Measurements from ENCODE around the gene ARHGAP12.

Gene ARHGAP12

DNA sequence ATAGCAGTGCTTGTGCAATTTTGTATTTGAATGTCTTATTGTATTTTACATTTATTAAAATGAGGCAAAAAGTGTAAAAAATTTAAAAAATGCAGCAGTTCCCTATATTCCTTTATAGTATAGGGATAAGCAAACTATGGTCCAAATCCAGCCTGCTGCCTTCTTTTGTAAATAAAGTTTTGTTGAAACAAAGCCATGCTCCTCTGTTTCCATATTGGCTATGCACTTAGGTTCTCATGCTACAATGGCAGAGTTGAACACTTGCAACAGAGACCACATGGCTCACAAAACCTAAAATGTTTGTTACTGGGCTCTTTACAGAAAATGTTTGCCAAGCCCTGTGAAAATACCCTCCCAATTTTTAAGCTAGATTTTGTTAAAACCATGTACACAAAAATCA, 50.1 kb downstream of the ARHGAP12 start:
- no peak for DNase-seq (ENCODE audit: low spot score)

DNA sequence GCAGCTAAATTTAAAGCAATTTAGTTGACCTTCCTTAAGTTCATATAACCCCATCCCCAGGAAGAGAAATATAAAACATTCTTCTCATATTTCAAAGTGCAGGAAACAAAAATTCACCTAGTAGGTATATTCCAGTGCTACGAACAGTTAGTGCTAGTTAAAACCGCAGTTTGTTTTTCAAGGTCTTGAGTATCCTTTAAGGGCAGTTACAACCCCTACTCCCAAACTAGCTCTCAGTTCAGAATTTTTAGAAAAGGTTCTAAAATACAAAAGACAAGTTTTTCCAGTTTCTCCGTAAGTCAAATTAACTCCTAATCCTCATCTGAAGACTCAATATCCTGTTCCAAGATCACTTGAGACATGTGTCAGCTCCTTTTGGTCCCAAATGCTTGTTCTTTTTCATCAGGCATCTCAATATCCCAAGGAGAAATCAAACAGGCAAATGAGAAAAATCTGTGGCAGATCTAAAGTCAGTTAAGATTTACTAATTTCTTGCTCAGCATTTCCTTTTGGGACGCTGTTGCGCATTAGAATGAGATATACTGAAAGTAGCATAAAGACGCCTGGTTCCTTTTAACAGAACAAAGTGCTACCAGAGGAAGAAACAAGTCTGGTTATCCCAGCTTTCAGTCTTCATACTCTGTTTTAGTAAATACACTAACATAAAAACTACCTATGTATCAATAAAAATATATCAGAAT, 51.8 kb downstream of the ARHGAP12 start:
- DNase-seq (ENCODE audit: low spot score), result peak; percentile 66

DNA sequence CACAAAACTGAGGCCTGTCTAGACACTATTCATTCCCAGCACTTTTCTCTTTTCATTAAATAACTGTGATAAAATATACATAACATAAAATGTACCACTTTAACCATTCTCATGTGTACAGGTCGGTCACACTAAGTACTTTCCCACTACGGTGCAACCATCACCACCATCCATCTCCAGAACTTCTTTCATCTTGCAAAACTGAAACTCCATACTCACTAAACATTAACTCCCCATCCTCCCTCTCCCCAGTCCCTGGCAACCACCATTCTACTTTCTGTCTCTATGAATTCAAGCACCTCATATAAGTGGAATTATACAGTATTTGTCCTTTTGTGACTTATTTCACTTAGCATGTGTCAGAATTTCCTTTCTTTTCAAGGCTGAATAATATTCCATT, 53.0 kb downstream of the ARHGAP12 start:
- DNase-seq (ENCODE audit: low spot score), result peak; percentile 9

DNA sequence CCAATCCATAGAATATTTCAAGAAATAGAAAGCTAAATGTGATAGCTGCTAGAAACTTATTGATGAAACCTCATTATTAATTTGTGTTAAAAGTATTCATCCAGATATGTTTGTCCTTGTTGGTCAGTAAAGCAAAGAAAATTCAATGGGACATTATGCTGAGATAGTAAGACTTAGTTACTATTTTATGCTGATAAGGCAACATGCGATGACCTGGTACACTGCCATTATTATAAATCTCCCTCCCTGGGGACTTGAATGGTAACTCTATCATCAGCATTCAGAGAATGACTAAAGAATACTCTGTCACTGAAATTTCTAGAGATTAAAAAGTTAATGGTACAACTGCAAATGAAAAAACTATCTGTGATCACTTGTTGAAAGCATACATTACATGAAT, 54.9 kb downstream of the ARHGAP12 start:
- DNase-seq (ENCODE audit: low spot score), result no peak

DNA sequence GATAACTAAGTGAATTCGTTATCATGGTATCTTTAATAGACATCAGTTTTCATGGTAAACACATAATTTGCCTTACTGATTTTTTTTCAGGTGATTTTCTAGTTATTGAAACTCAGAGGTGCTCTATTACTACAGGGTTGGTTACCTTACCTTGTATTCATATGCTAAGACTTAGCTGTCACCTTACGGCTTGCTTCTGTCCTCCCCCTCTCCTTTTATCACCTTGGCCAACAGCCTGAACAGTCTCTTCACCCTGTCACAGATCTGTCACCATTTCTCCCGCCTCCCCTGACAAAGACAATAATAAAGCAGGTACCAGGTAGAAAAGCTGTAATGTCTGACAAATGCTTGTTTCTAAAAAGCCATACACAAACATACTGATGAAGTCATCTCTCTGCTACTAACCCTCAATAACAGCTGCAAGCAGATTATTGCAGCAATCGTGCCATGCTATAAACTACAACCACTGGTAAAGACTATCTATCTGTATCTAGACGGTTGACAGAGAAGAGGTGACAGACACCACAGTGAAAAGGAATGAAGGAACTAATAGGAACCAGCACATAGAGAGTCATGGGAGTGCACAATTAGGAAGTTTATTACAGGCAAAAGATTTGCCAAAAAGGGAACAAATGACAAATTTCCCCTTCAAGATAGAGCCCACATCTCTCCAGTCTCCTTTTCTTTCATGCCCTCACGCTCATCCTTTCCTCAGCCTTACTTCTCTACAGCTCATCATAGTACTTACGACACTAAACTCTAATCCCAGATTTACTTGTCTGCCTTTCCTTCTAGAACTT, 57.2 kb downstream of the ARHGAP12 start:
- DNase-seq (ENCODE audit: low spot score), result no peak

DNA sequence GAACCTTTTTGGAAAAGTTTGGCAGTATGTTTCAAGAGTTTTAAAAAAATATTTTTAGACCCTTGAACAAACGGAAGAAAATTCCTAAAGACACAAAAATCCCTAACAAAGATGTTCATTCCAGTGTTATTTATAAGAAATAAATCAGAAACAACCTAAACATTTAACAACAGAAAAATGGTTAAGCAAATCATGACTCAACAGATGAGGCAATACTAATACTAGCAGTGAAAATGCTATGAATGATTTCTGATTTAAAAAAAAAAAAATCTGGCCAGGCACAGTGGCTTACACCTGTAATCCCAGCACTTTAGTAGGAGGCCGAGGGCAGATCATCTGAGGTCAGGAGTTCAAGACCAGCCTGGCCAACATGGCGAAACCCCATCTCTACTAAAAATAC, 61.0 kb downstream of the ARHGAP12 start:
- no peak for DNase-seq (ENCODE audit: low spot score)

DNA sequence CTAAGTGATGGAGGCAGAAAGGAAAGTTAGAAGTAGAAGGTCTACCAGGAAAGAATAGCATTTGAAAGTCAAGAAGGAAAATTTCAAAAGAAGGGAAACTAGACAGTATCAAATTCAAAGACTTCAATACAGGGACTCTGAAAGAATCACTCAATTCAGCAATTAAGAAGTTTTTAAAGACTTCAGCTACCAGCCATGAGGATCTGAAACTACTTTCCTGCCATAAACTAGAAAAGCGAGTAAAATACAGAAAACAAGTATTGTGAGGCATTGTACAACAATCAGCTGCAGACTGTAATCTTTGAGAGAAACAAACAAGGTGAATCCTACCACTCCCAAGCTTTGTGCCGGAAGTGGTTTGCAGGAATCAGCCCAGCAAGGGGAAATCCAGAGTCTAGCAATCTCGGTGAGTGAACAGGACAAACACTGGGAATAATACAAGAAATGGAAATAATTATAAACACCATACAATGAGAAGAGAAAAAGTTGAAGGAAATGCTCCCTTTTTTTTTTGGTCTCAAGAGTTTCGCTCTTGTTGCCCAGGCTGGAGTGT, 62.4 kb downstream of the ARHGAP12 start:
- DNase-seq (ENCODE audit: low spot score), result no peak

DNA sequence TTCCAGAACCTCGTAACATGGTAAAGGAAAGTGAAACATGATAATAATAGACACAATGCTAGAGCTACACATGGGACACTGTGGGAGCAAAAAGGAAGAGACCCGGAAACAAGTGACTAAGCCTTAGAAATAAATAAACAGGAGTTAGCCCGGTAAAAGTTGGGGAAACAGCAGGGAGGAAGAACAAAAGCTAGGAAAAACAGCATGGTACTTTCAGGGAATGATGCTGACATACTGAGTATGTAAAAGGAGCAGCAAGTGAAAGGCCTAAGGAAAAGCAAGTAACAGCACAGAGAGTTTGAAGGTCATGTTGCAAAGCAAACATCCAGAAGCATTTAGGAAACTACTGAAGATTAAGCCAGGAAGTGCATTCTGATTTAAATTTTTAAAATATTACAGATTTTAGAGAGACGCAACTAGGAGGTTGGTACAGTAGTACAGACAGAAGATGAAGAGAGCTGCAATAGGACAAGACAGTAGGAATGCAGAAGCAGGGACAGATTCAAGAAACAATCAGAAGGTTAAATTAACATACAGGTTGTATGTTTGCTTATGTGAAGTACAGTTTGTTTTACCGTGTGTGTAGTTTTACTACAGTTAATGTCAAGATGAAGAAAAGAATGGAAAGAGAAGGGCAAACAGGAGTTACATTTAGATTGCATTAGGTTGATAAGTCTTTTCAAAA, 63.7 kb downstream of the ARHGAP12 start:
- no peak for DNase-seq (ENCODE audit: low spot score)

DNA sequence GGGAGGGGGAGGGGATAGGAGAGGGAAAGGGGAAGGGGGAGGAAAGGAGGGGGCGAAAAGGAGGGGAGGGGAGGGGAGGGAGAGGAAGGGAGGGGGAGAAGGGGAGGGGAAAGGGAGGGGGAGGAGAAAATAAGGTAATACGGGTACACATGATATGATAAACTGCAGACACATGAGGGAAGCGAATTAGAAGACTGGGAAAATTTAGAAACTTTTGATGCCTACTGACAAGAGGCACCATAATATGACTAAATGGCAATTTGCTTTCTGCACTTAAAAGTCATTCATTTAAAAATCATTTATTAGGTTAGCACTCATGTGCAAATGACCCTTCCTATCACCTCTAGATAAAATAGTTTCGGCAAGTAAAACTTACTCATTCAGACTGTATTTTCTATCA, 73.6 kb downstream of the ARHGAP12 start:
- DNase-seq (ENCODE audit: low spot score), result no peak

DNA sequence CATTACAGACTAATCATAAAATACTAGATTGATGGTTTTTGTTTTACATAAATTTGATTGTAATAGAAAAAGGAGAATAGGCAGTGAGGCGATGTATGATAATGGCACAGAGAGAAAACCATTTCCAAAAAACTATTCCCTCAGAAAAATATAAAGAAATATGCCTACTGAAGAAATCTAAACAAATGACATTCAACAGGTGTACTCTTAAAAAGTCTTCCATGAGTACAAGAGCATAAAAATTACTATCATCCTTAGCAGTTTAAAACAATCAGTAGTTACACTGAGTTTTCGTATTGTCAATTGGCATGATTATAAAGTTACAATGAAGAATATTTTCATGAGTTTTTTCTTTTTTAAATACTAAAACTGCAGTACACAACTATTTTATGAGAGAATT, 75.0 kb downstream of the ARHGAP12 start:
- no peak for DNase-seq (ENCODE audit: low spot score)

DNA sequence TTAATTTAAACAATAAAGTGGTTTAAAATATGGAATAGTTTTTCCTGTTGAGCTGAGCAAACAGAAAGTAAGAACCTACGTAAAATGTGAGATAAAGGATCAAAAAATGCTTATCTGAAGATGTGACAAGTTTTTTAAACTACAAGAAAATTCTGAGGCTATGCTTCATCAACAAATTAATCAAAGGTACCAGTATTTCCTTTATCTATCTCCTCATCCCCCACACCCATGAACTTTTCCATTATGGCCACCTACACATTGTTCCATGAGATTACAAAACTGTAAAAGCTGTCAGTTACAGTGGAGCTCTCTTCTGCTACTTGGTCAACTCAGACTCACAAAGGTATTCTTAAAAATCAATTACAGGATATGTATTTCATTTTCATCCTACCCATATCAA, 77.4 kb downstream of the ARHGAP12 start:
- no peak for DNase-seq (ENCODE audit: low spot score)

DNA sequence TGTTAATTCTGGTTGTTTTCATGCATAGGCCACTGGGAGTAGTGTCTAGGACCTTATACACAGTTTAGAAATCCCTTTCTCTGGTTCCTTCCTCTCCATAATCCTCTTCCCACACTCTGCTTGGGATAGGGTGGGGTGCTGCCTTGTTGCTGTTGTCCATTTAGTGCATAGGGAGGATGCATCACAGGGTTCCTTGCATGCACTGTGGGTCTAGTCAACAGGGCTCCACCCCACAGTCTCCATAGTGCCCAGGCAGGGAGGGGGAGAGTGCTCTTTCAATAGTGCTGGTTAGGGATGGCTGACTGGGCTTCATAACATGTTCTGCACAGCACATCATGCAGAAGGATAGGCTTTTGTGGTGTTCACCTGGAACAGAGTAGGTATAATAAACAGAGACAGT, 81.1 kb downstream of the ARHGAP12 start:
- DNase-seq (ENCODE audit: low spot score), result no peak

DNA sequence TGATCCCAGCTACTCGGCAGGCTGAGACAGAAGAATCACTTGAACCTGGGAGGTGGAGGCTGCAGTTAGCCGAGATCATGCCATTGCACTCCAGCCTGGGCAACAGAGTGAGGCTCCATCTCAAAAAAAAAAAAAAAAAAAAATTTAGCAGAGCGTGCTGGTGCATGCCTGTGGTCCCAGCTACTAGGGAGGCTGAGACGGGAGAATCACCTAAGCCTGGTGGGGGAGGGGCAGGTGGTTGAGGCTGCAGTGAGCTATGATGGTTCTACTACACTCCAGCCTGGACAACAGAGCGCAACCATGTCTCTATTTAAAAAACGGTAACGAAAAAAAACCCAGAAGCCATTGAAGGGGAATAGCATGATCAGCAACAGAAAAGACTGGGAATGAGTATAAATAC, 89.9 kb downstream of the ARHGAP12 start:
- DNase-seq (ENCODE audit: low spot score), result no peak

DNA sequence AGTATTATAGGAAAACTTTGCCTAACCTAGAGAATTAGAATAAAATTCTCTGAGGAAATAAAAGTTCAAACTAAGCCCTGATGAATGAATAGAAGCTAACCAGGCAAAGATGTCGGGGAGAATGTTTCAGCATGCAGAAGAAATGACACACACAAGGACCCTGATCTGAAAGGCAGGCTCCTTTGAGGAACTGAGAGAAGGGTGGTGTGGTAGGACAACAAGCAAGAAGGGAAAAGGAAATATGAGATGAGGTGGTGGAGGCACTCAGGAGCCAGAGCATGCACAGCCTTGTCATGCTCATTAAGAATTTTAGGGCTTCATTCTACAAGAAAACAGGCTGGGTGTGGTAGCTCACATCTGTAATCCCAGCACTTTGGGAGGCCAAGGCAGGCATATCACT, 90.6 kb downstream of the ARHGAP12 start:
- no peak for DNase-seq (ENCODE audit: low spot score)

DNA sequence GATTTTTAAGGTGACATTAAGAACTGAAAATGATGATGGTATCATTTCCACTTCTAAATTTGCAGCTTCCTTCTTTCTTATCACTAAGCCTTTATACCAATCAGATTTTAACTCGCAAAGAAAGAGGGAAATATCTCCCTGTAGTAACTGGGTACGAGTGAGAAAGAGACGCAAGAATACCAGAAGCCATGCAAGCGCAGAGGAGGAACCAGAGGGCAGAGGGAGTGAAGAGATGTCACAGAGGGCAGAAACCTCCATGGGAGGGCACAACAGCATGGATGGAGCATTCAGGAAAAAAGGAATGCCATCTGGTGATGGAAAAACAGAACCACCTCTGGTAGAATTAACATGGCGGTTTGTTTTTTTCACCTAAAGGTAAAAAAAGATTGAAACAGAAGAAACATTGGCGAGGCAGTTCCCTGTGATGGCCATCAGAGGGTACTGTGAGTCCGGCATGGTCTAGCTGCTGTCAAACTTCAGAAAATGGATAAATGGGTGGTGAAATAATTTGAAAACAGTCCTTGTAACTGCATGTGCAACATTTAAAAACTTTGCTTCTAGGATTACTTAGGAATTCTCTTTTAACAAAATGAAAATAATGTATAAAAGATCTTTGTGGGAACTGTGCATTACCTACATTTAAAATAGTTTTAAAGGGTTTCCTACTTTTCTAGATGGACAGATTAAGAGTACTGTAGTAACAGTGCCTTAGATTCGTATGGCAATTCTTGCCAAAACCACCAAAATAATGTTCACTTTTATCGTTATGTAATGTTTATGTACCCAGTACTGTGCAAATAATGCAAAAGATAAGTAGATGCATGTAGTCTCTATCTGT, 91.8 kb downstream of the ARHGAP12 start:
- DNase-seq (ENCODE audit: low spot score), result peak; percentile 18

DNA sequence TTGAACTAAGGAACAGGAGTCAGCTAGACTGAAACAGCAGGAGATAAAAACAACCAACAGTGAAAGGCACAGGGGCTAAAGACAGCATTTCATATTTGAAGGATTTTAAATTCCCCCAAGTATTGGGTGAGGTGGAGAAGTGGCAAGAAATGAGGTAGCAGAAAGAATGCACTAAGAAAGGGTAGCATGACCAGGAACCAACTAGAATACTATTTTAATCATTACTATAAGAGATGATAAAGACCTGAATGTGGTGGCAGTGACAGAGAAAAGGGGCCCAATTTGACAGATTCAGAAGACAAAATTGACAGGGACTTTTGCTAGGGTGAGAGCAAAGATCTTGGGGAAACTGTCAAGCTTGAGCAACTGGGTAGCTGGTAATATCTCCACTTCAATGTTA, 94.9 kb downstream of the ARHGAP12 start:
- DNase-seq (ENCODE audit: low spot score), result no peak

DNA sequence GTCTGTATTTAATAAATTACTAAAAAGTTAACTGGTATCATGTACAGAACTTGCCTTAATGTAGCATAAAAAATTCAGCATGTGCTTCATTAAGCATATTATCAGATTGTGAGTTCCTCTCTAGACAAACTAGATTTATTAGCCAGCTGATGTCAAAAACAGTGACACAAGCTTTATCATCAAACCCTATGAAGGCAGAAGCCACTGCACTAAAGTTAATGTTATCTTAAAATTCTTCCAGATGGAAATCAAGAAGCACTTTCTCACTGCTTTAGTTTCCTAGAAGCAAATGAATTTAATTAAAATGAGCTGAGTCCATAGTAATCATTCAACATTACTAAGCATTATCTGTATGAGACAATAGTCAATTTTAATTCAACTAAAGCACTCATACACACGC, 96.4 kb downstream of the ARHGAP12 start:
- no peak for DNase-seq (ENCODE audit: low spot score)

DNA sequence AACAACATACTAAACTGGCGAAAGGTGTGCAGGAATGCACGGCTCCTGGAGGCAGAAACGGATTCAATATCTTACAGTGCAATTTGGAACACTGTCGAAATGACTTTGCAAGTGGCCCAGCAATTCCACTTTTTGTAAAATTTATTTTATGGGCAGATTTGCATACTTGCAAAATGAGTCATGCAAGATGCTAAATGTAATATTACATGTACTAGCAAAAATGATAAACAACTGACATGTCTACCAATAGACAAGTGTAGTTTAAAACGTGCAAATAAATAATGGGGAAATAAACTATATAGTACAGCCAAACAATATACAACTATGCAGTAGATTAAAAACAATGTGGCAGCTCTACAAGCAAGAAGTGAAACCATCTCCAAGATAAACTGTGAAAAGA, 97.7 kb downstream of the ARHGAP12 start:
- DNase-seq (ENCODE audit: low spot score), result no peak

DNA sequence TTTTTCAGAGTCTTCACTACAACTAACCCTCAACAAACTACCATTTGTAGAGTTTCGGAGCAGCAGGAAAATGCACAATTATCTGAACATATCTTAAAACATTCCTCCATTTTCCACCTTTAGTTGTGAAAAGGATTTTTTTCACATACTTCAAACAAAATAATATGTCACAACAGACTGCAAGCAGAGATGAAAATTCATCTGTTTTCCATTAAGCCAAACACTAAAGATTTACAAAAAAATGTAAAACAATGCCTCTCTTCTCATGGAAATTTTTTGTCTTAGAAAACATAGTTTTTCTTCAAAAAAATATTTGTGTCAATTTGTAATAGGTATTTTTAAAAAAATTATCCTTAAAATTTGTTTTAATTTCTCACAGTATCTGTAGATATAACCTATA, 98.9 kb downstream of the ARHGAP12 start:
- DNase-seq (ENCODE audit: low spot score), result no peak

DNA sequence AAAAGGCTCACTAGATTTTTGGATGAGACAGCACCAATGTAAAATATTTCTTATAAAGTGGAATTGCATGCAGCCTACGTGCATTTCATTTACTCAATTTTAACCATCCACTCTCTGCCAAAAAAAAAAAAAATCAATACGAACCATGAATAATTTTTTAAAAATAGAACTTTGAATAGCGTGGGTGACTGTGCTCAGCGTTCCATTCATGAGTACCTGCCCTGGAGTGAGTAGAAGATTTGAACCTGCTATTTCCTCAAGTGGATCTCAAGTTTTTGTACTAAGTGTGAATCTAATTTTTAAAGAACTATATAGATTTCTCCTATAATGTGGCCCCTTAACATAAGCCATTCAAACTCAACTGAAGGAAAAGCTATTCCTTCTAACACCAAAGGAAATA, 105.3 kb downstream of the ARHGAP12 start:
- DNase-seq (ENCODE audit: low spot score), result no peak

DNA sequence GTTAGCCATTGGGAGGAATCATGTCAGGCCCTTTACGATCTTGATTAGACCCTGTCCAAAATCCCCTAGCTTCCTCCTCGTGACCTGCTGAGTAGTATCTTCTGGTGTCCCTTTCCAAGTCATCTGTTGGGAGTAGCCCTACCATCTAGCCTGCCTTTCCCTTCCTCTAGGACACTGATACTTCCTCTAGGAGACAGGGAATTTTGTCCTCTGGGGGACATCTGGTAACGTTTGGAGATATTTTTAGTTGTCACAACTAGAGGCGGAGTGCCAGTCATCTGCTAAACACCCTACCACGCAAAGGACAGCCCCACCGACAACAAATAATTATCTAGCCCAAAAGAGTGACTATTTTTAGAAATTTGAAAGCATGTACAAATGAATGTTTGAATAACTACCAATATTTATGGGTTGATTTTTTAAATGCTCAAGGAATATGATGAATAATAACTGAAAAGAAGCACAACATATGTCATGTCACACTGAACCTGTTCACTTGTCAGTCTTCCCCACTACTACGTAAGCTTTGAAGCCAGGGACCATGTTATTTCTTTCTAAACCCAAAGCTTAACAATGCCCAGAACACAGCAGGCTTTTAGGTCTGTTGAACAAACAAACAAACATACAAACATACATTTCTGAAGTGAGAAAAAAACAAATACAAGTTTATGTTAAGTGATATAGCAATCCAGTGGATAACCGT, 105.9 kb downstream of the ARHGAP12 start:
- no peak for DNase-seq (ENCODE audit: low spot score)

Measured in activated CD4-positive, alpha-beta T cell treated with anti-CD3 and anti-CD28 coated beads, Interleukin-2, Interleukin-4, amounts not matched to agents 100 ng/mL and 50 ng/mL, durations not matched to agents 16 hours and 8 hours (primary cell).